ENCODE measurements around the gene ATP6V0D1. TPM values are rescaled to one million over a fixed set of nuclear protein-coding genes. Genes with fewer than 3 reads are reported as not detected.

The ATP6V0D1 gene
- total RNA-seq, 1 experiment from 2014 or later, result 43.0 TPM

GRCh38 chr16:67462279-67462655 is 18.7 kb downstream of the ATP6V0D1 start:
- H3K23ac ChIP-seq (ENCODE audit: insufficient read length, low read depth, low read length), result no peak overlapping the region
- Mint-ChIP-seq H3K9me3 (no peaks in the 10 kb centered on the region), H3K4me1 (peaks cover 4 to 7% of the 10 kb centered on the region in 2 experiments), H3K27me3 (ENCODE audit: low read depth) (no peaks in the 10 kb centered on the region), H3K27ac (no peak overlapping the region; a peak in 1 of 7 replicates), H3K4me3 (no peak overlapping the region), H3K36me3 (ENCODE audit: insufficient read depth in 1 of 3, low read depth in 3 of 3) (no peaks in the 10 kb centered on the region)
- H3K79me1 ChIP-seq (ENCODE audit: insufficient read depth, low read depth, low read length, poor library complexity, severe bottlenecking), result no peaks in the 10 kb centered on the region
- H3K23me2 ChIP-seq (ENCODE audit: insufficient read length, low read depth, low read length, poor library complexity, severe bottlenecking), result no peaks in the 10 kb centered on the region
- no peak overlapping the region for H2BK20ac ChIP-seq (ENCODE audit: low read depth, low read length, poor library complexity, severe bottlenecking)
- no peak overlapping the region for H4K8ac ChIP-seq (replicated peaks; ENCODE audit: insufficient read length, low read depth, low read length)
- H3K14ac ChIP-seq (ENCODE audit: insufficient read depth, low read length), result no peak overlapping the region
- H3K27ac ChIP-seq (ENCODE audit: insufficient read length, low read depth, low read length), result no peak overlapping the region
- H3K4me2 ChIP-seq (ENCODE audit: insufficient read depth, insufficient read length, low read length), result no peak overlapping the region
- no peak overlapping the region for H4K5ac ChIP-seq (ENCODE audit: insufficient read length, low read depth, low read length)
- H2BK120ac ChIP-seq (ENCODE audit: low read depth, low read length, poor library complexity, severe bottlenecking), result no peak overlapping the region
- H4K20me1 ChIP-seq (ENCODE audit: control insufficient read depth, insufficient read depth, insufficient read length), result no peaks in the 10 kb centered on the region
- no peak overlapping the region for H3K9ac ChIP-seq (ENCODE audit: extremely low read depth, insufficient read length, low read length)
- H2AFZ ChIP-seq (ENCODE audit: low read length), result no peak overlapping the region
- no peak overlapping the region for H3K56ac ChIP-seq (ENCODE audit: insufficient read length, low read depth, low read length)
- H2BK12ac ChIP-seq (ENCODE audit: insufficient read length, low read depth, low read length), result no peak overlapping the region
- no peaks in the 10 kb centered on the region for H3K9me3 ChIP-seq (ENCODE audit: control insufficient read depth, low read depth, low read length)
- no peak overlapping the region for H2BK15ac ChIP-seq (ENCODE audit: low read depth, low read length)
- H3K27me3 ChIP-seq (ENCODE audit: insufficient read depth, low read length), result no peaks in the 10 kb centered on the region
- no peak overlapping the region for H4K91ac ChIP-seq (ENCODE audit: insufficient read length, low read depth, low read length)
- no peaks in the 10 kb centered on the region for H3K79me2 ChIP-seq (ENCODE audit: insufficient read depth, low read length)
- no peak overlapping the region for H2AK5ac ChIP-seq (ENCODE audit: insufficient read length, low read length)
- H3K4me1 ChIP-seq (ENCODE audit: insufficient read depth, low read length), result no peaks in the 10 kb centered on the region
- WGBS (ENCODE audit: extremely low coverage, insufficient read length, low lambda C conversion rate), result no CpG with 5 or more reads among the region's 5 CpGs
- no peak overlapping the region for H3K18ac ChIP-seq (ENCODE audit: insufficient read length, low read depth, low read length)
- no peak for TF ChIP-seq CTCF (conservative IDR thresholded peaks at IDR 0.05)
- no peak overlapping the region for H2BK5ac ChIP-seq (ENCODE audit: insufficient read length, low read length)
- no peak overlapping the region for H3T11ph ChIP-seq (ENCODE audit: low read length)
- H3K4ac ChIP-seq (ENCODE audit: low read depth, low read length), result no peak overlapping the region
- no peak for DNase-seq

Measured in H9 (cell line).